ENCODE data around the gene KIAA0232. TPM values are rescaled to one million over a fixed set of nuclear protein-coding genes. Genes with fewer than 3 reads are reported as not detected.

The KIAA0232 gene
- total and polyA plus RNA-seq, 11 donors, result 20.0 to 78.4 (median 67.7) TPM

DNA sequence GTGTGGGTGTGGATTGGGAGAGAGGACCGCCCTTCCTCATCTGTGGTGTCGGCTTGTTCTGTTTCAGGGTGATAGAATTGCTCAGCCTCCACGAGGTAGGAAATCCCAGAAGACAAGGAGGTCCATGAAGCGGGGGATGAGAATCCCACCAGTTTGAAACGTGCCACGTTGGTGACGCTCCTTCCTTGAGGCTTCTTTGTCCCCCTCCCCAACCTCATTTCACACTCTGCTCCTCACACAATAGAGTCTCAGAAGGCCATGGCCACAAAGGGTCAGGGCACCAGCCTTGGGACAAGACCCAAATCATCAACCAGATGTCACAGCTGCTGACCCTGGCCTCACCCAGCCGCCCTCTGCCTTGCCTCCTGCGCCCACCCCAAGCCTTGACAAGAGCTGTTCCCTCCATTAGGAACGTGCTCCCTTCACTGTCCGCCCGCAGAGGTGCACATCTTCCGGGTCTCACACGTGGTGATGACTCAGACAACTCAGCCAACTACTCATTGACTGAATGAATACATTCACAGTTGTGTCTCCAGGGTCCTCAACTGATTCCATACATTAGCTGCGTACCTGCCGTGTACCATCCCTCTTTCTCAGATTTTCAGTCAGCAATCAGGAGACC lies 48.3 kb upstream of the KIAA0232 start:
- intact Hi-C loops (cut with DNase I), result no loop called here
- Histone ChIP-seq H3K27ac (no peak overlapping the region), H3K4me3 (no peak overlapping the region), H3K9me3 (no peaks in the 10 kb centered on the region), H3K27me3 (no peaks in the 10 kb centered on the region), H3K4me1 (peaks cover 0 to 16% (median 8%) of the 10 kb centered on the region in 12 donors), H3K36me3 (no peaks in the 10 kb centered on the region)
- ATAC-seq, result no peak
- no peak for DNase-seq
- TF ChIP-seq, protein P1, sequence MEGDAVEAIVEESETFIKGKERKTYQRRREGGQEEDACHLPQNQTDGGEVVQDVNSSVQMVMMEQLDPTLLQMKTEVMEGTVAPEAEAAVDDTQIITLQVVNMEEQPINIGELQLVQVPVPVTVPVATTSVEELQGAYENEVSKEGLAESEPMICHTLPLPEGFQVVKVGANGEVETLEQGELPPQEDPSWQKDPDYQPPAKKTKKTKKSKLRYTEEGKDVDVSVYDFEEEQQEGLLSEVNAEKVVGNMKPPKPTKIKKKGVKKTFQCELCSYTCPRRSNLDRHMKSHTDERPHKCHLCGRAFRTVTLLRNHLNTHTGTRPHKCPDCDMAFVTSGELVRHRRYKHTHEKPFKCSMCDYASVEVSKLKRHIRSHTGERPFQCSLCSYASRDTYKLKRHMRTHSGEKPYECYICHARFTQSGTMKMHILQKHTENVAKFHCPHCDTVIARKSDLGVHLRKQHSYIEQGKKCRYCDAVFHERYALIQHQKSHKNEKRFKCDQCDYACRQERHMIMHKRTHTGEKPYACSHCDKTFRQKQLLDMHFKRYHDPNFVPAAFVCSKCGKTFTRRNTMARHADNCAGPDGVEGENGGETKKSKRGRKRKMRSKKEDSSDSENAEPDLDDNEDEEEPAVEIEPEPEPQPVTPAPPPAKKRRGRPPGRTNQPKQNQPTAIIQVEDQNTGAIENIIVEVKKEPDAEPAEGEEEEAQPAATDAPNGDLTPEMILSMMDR (IDR thresholded peaks at IDR 0.05), result no peak
- TF ChIP-seq POLR2A (IDR thresholded peaks at IDR 0.05), result no peak
- 79 to 82% (median 81%) methylated on average over 16 of the region's 16 CpGs for WGBS, 4 donors

DNA sequence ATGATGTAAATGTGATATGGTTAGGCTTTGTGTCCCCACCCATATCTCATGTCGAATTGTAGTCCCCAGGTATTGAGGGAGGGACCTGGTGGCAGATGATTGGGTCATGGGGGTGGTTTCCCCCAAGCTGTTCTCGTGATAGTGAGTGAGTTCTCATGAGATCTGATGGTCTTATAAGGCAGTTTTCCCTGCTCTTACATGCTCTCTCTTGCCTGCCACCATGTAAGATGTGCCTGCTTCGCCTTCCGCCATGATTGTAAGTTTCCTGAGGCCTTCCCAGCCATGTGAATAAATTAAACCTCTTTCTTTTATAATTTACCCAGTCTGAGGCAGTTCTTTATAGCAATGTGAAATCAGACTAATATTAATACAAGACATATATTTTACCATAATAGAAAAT lies 42.6 kb upstream of the KIAA0232 start:
- 84 to 89% (median 87%) methylated on average over 4 of the region's 4 CpGs for WGBS, 4 donors

DNA sequence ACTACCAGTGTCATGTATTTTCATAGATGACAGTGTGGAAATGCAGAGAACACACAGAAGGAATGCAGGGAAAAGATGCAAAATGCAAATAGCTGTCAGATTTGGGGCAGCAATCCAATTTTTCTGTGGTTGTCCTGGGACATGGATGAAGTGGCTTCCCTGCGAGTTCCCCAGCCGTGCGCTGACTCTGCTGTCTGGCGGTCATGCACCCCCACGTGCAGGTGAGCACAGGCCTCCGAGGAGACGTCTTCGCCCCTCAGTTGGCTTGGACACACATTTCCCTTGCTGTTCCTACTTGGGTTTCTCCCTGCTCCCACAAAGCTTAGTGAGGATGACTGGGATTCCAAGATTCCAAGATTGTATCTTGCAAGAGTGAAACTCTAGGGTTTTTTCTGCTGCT lies 42.2 kb upstream of the KIAA0232 start:
- Histone ChIP-seq H3K4me1 (no peaks in the 10 kb centered on the region), H3K9me3 (no peaks in the 10 kb centered on the region), H3K27ac (no peak overlapping the region), H3K27me3 (no peaks in the 10 kb centered on the region), H3K4me3 (no peak overlapping the region), H3K36me3 (no peaks in the 10 kb centered on the region)
- 89 to 93% (median 92%) methylated on average over 8 of the region's 8 CpGs for WGBS, 4 donors
- ATAC-seq (no peak), DNase-seq (no peak)
- TF ChIP-seq POLR2A (IDR thresholded peaks at IDR 0.05), result no peak
- intact Hi-C loops (cut with DNase I), result no loop called here

More for the DNA sequence above, 42.6 kb upstream of the KIAA0232 start:
- no peaks in the 10 kb centered on the region for H3K27me3 ChIP-seq
- H3K36me3 ChIP-seq, result no peaks in the 10 kb centered on the region
- no peak overlapping the region for H3K27ac ChIP-seq
- ATAC-seq (no peak), DNase-seq (no peak)
- H3K4me1 ChIP-seq, result no peaks in the 10 kb centered on the region
- intact Hi-C loops (cut with DNase I), result no loop called here
- H3K9me3 ChIP-seq, result no peaks in the 10 kb centered on the region
- TF ChIP-seq, protein P1 (IDR thresholded peaks at IDR 0.05), result no peak
- TF ChIP-seq POLR2A (IDR thresholded peaks at IDR 0.05), result no peak
- no peak overlapping the region for H3K4me3 ChIP-seq

DNA sequence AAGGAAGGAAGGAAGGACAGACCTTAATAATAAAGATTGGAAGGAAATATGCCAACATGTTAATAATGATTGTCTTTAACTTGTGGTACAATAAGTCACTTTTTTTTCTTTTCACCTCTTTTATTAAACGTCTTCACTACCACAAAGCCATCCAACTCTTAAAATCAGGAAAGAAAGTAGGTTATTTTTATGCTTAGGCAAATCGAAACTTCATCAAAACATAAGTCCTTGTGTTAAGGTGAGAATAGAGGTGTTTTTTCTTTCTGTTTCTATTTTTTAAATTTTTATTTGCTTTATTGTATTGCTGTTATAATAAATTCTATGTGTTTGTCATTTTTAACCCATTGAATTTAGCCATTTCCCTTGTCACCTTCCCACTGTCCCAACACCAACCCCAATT lies 40.0 kb upstream of the KIAA0232 start:
- ATAC-seq (no peak), DNase-seq (no peak)
- H3K27ac ChIP-seq, result no peak overlapping the region
- 63 to 67% (median 65%) methylated on average over 2 of the region's 2 CpGs for WGBS, 4 donors
- intact Hi-C loops (cut with DNase I), result no loop called here
- no peaks in the 10 kb centered on the region for H3K27me3 ChIP-seq
- no peak overlapping the region for H3K4me3 ChIP-seq
- H3K4me1 ChIP-seq, result peaks cover 0 to 13% (median 11%) of the 10 kb centered on the region in 12 donors
- TF ChIP-seq, protein P1 (IDR thresholded peaks at IDR 0.05), result no peak
- no peak for TF ChIP-seq POLR2A (IDR thresholded peaks at IDR 0.05)
- no peaks in the 10 kb centered on the region for H3K9me3 ChIP-seq
- H3K36me3 ChIP-seq, result no peaks in the 10 kb centered on the region

DNA sequence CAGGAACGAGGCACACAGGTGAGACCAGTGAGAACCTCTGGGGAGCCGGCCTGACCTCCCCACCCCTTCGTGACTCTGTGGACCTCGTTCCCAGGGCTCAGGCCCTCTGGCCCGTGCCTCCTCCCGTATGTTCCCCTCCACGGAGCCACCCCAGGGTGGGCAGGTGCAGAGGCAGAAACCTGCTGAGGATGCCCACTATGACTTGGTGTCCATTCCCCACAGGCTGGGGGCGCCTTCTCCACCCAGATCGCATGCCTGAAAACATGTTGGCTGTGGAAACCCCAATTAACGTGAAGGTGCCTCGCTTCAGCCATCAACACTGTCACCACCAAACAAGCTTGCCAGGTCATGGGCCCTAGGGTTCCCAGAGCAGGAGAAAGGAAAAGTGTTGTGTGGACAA lies 39.5 kb upstream of the KIAA0232 start:
- H3K27me3 ChIP-seq, result no peaks in the 10 kb centered on the region
- H3K36me3 ChIP-seq, result no peaks in the 10 kb centered on the region
- WGBS, 4 donors, result 72 to 77% (median 73%) methylated on average over 8 to 11 of the region's 11 CpGs
- intact Hi-C loops (cut with DNase I), result no loop called here
- peaks cover 0 to 18% (median 15%) of the 10 kb centered on the region in 12 donors for H3K4me1 ChIP-seq
- H3K9me3 ChIP-seq, result no peaks in the 10 kb centered on the region
- H3K27ac ChIP-seq, result no peak overlapping the region
- TF ChIP-seq, protein P1 (IDR thresholded peaks at IDR 0.05), result no peak
- no peak for TF ChIP-seq POLR2A (IDR thresholded peaks at IDR 0.05)
- ATAC-seq (no peak), DNase-seq (no peak)
- H3K4me3 ChIP-seq, result no peak overlapping the region
